Kidney (tissue), 14 donors: ENCODE measurements around the gene KRT17. TPM values are rescaled to one million over a fixed set of nuclear protein-coding genes. Genes with fewer than 3 reads are reported as not detected.
A peak's percentile ranks its signal among the peaks of the same experiment; 100 is the strongest.
"Not testable (repeated sequence)": the region's sequence is repeated elsewhere in the genome, so short reads cannot be mapped to it uniquely, and the experiment has no call there.

Source experiments
- DNase-seq, 5 donors: peaks; one replicate each; pipeline ENCODE4 v3.0.0-alpha.2; 2013 to 2020
- FAIRE-seq: peaks from 2 replicates; lab custom pipeline; 2012; peaks lifted over from hg19 to GRCh38; lab: Jason Lieb, UNC
- H3K27ac ChIP-seq, 2 donors: one replicate each; pipeline ENCODE4 v1.7.0; 2013; ENCODE audit warnings: low read depth in 2 of 2, low read length in 2 of 2, inconsistent platforms in 1 of 2
- H3K27me3 ChIP-seq: one replicate; pipeline ENCODE4 v1.7.1; 2013; ENCODE audit warnings: low read length, inconsistent platforms; ENCODE audit not compliant: control insufficient read depth, insufficient read depth
- H3K36me3 ChIP-seq, 3 donors: one replicate each; pipeline versions ENCODE4 v1.7.0 to v1.7.1; 2013; ENCODE audit warnings: low read length in 3 of 3, control low read depth in 1 of 3, inconsistent platforms in 1 of 3; ENCODE audit not compliant: insufficient read depth in 3 of 3, control insufficient read depth in 2 of 3
- H3K4me1 ChIP-seq, 3 donors: one replicate each; pipeline versions ENCODE4 v1.7.0 to v1.7.1; 2013; ENCODE audit warnings: low read length in 3 of 3, inconsistent platforms in 1 of 3, low read depth in 1 of 3; ENCODE audit not compliant: control insufficient read depth in 2 of 3, insufficient read depth in 2 of 3
- H3K4me3 ChIP-seq, 3 donors: one replicate each; pipeline versions ENCODE4 v1.7.0 to v1.8.1; 2013; ENCODE audit warnings: low read length in 3 of 3, control low read depth in 1 of 3, inconsistent platforms in 1 of 3
- H3K9ac ChIP-seq, 3 donors: one replicate each; pipeline versions ENCODE4 v1.7.0 to v1.7.1; 2013; ENCODE audit warnings: low read length in 3 of 3, control low read depth in 1 of 3, inconsistent platforms in 1 of 3
- H3K9me3 ChIP-seq, 3 donors: one replicate each; pipeline versions ENCODE4 v1.7.0 to v1.7.1; 2013; ENCODE audit warnings: low read length in 3 of 3, control low read depth in 1 of 3, inconsistent platforms in 1 of 3; ENCODE audit not compliant: control insufficient read depth in 2 of 3, insufficient read depth in 1 of 3
- intact Hi-C: fragments of 100-400 bp; cut with DNase I; formaldehyde crosslinking; loops from one replicate; pipeline ENCODE4 v1.11.1; 2022
- polyA plus RNA-seq: library from polyadenylated mRNA; stranded (reverse); fragments of 350-450 nt; fragmentation: Illumina TruSeq; extraction: RNeasy Lipid Tissue Mini Kit (QIAGEN cat#74804); gene quantifications from one replicate; pipeline ENCODE4 v1.2.3, GENCODE V29; 2014; ENCODE audit warnings: low read depth, low replicate concordance; ENCODE audit not compliant: insufficient read depth
- total RNA-seq: library from RNA; stranded (reverse); fragmentation: NEBNext Ultra II Directional; extraction: Animal tissue kit (Norgen Biotek cat#: 25700); gene quantifications from one replicate; pipeline ENCODE4 v1.2.1, GENCODE V29; 2021
- TF ChIP-seq, protein P1 (sequence below): IDR thresholded peaks from 3 replicates; pipeline ENCODE4 v1.5.1; 2012; ENCODE audit warnings: mild to moderate bottlenecking, moderate library complexity, borderline replicate concordance; ENCODE audit not compliant: insufficient read depth; ENCODE audit errors: extremely low read depth
- donor health status: control.
- donor health status: control.
- donor health status: control.
- donor health status: control.
- donor health status: control.
- donor health status: DM: yes; HTN: yes; CAD: no.
- donor health status: Normal renal cell carcinoma (clear cell type).

Gene KRT17
- total and polyA plus RNA-seq, 2 donors from 2014 or later = 5.5 to 11.1 TPM

DNA sequence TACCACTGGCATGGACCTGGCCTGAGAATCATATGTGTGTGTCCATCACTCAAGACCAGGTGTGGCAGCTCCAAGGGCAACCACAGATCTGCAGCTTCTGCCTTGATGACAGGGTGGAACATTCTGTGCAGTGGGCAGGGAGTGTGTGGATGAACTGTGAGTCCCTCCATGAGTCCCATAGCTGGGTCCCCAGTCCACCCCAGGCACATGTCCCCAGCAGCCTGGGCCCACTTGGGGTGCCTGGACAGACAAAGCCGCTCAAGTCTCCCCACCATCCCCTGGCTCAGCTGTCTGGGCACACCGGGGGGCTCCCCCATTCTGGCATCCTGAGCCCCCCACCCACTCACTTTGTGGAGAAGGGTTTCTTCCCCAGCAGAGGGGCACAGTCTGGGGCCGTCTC, 7.2 kb downstream of the KRT17 start:
- no peaks in the 10 kb centered on the region for H3K9me3 ChIP-seq
- H3K27ac ChIP-seq = no peak overlapping the region
- no peak overlapping the region for H3K4me3 ChIP-seq
- intact Hi-C loops = no loop called here
- TF ChIP-seq, protein P1, sequence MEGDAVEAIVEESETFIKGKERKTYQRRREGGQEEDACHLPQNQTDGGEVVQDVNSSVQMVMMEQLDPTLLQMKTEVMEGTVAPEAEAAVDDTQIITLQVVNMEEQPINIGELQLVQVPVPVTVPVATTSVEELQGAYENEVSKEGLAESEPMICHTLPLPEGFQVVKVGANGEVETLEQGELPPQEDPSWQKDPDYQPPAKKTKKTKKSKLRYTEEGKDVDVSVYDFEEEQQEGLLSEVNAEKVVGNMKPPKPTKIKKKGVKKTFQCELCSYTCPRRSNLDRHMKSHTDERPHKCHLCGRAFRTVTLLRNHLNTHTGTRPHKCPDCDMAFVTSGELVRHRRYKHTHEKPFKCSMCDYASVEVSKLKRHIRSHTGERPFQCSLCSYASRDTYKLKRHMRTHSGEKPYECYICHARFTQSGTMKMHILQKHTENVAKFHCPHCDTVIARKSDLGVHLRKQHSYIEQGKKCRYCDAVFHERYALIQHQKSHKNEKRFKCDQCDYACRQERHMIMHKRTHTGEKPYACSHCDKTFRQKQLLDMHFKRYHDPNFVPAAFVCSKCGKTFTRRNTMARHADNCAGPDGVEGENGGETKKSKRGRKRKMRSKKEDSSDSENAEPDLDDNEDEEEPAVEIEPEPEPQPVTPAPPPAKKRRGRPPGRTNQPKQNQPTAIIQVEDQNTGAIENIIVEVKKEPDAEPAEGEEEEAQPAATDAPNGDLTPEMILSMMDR = no peak
- H3K36me3 ChIP-seq = no peaks in the 10 kb centered on the region
- DNase-seq (peak in 2 of 5 donors; percentile 30 to 67), FAIRE-seq (no peak)
- no peak overlapping the region for H3K9ac ChIP-seq
- no peaks in the 10 kb centered on the region for H3K27me3 ChIP-seq
- no peaks in the 10 kb centered on the region for H3K4me1 ChIP-seq

DNA sequence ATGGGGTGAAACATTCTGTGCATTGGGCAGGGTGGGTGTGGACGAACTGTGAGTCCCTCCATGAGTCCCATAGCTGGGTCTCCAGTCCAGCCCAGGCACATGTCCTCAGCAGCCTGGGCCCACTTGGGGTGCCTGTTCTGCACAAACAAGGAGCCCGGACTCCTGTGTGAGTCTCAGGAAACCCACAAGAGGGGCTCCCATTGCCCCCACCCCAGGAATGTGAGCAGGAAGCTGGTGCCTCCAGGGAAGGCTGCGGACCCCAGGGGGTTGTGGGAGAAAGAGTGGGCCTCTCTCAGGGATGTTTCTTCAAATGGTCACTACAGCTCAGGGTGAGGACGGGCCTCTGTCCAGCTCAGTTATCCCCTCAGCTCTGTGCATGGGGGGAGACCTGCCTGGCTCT, 7.9 kb downstream of the KRT17 start:
- H3K27ac ChIP-seq, H3K4me3 ChIP-seq, DNase-seq, H3K36me3 ChIP-seq, intact Hi-C loops, H3K27me3 ChIP-seq, H3K9ac ChIP-seq, H3K4me1 ChIP-seq, H3K9me3 ChIP-seq, FAIRE-seq: not testable (repeated sequence)

DNA sequence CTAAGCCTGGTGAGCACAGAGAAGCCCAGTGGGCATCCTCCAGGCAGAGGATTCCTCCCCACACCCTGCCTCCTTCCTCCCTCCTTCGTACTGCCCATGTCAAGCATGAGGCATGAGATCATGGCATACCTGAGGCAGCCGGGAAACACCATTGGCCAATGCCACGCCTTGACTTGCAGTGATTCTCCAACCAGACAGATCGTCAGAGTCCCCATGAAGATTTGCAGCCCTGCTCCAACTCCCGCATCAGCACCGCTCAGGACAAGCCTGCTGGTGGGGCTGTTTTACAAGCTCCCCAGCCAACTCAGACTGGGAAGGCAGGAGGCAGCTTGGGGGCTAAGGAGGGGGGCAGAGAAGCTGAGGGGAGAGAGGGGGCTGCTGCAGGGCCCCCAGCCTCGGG, 8.9 kb downstream of the KRT17 start:
- Histone ChIP-seq H3K4me3 (no peak overlapping the region), H3K27ac (no peak overlapping the region), H3K9me3 (no peaks in the 10 kb centered on the region), H3K27me3 (no peaks in the 10 kb centered on the region), H3K36me3 (no peaks in the 10 kb centered on the region), H3K4me1 (no peaks in the 10 kb centered on the region), H3K9ac (no peak overlapping the region)
- DNase-seq = peak in 2 of 5 donors; percentile 43
- TF ChIP-seq, protein P1 = no peak
- intact Hi-C loops = no loop called here
- no peak for FAIRE-seq

DNA sequence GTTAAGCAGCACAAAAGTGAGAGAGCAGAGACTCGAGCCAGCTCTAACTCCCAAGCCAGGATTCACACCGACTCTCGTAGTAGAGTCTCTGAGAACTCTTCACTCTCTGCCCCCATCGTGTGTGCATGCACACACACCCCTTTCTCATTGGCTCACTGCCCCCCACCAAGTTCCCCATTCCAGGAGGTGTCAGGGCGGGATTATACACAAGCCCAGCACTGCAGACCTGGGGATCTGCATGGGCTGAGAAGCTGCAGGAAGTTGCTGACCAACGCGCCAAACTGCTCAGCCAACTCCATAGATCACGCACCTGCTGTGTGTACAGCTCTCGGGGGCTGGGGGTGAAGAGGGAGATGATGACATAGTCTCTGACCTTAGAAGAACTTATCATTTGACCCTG, 9.6 kb downstream of the KRT17 start:
- H3K9ac ChIP-seq, H3K4me3 ChIP-seq, H3K4me1 ChIP-seq, H3K27me3 ChIP-seq, H3K27ac ChIP-seq, FAIRE-seq, H3K9me3 ChIP-seq, DNase-seq, H3K36me3 ChIP-seq, intact Hi-C loops: not testable (repeated sequence)

DNA sequence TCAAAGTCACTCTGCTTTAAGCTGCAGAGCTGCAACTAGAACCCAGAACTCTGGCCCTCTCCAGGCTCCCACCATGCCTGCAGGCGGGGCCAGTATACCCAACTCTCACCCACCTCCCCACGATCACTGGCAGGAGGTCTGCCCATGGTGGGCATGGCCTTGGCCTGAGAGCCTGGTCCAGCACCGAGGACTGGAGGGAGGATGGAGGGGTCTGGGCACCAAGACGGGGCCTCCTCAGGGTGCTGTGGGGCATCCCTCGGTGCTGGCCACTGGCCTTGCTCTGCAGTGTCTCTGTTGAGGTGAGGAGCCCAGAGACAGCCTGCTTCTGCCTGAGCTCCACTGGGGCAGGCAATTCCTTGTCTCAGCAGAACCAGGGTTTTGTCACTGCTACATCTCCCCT, 10.3 kb downstream of the KRT17 start:
- intact Hi-C loops = no loop called here
- no peaks in the 10 kb centered on the region for H3K4me1 ChIP-seq
- TF ChIP-seq, protein P1 = no peak
- no peaks in the 10 kb centered on the region for H3K9me3 ChIP-seq
- H3K27me3 ChIP-seq = no peaks in the 10 kb centered on the region
- no peak overlapping the region for H3K4me3 ChIP-seq
- no peak for FAIRE-seq
- no peaks in the 10 kb centered on the region for H3K36me3 ChIP-seq
- no peak overlapping the region for H3K9ac ChIP-seq
- peak in 1 of 5 donors; percentile 47 for DNase-seq
- H3K27ac ChIP-seq = no peak overlapping the region
